ENCODE results near the gene MET. TPM values are rescaled to one million over a fixed set of nuclear protein-coding genes. Genes with fewer than 3 reads are reported as not detected.
"Not testable (repeated sequence)": the region's sequence is repeated elsewhere in the genome, so short reads cannot be mapped to it uniquely, and the experiment has no call there.

Gene MET
- total and polyA plus RNA-seq, 9 donors, result 8.4 to 19.6 (median 13.8) TPM

GRCh38 chr7:116812860-116813259, 140.9 kb downstream of the MET start:
- H3K27ac ChIP-seq (ENCODE audit: low read length), result no peak overlapping the region
- no CpG with 5 or more reads among the region's 2 CpGs for WGBS (ENCODE audit: insufficient coverage)
- no peak overlapping the region for H3K4me3 ChIP-seq (ENCODE audit: low read length)
- no peaks in the 10 kb centered on the region for H3K27me3 ChIP-seq (ENCODE audit: control insufficient read depth, insufficient read depth, low read length)
- no peaks in the 10 kb centered on the region for H3K36me3 ChIP-seq (ENCODE audit: control insufficient read depth, insufficient read depth, low read length)
- no peaks in the 10 kb centered on the region for H3K9me3 ChIP-seq (replicated peaks; ENCODE audit: control insufficient read depth, low read depth, low read length)
- H3K4me1 ChIP-seq (ENCODE audit: control insufficient read depth, insufficient read depth, low read length), result no peaks in the 10 kb centered on the region
- no peak for DNase-seq

- not testable (repeated sequence) for H3K4me3 ChIP-seq (ENCODE audit: low read length); H3K9me3 ChIP-seq (replicated peaks; ENCODE audit: control insufficient read depth, low read depth, low read length); H3K27ac ChIP-seq (ENCODE audit: low read length); H3K4me1 ChIP-seq (ENCODE audit: control insufficient read depth, insufficient read depth, low read length); H3K36me3 ChIP-seq (ENCODE audit: control insufficient read depth, insufficient read depth, low read length); H3K27me3 ChIP-seq (ENCODE audit: control insufficient read depth, insufficient read depth, low read length); DNase-seq
- WGBS (ENCODE audit: insufficient coverage), result no CpG with 5 or more reads among the region's 3 CpGs
These were observed 141.4 kb downstream of the MET start for GRCh38 chr7:116813371-116813770.

GRCh38 chr7:116815041-116815440, 143.0 kb downstream of the MET start:
- Histone ChIP-seq H3K27me3 (ENCODE audit: control insufficient read depth, insufficient read depth, low read length) (no peaks in the 10 kb centered on the region), H3K36me3 (ENCODE audit: control insufficient read depth, insufficient read depth, low read length) (no peaks in the 10 kb centered on the region), H3K4me1 (ENCODE audit: control insufficient read depth, insufficient read depth, low read length) (no peaks in the 10 kb centered on the region), H3K27ac (ENCODE audit: low read length) (no peak overlapping the region), H3K9me3 (replicated peaks; ENCODE audit: control insufficient read depth, low read depth, low read length) (no peaks in the 10 kb centered on the region), H3K4me3 (ENCODE audit: low read length) (no peak overlapping the region)
- DNase-seq, result no peak
- WGBS (ENCODE audit: insufficient coverage), result 83% methylated on average over 2 of the region's 3 CpGs

GRCh38 chr7:116820149-116820548, 148.2 kb downstream of the MET start:
- no peak overlapping the region for H3K27ac ChIP-seq (ENCODE audit: low read length)
- H3K36me3 ChIP-seq (ENCODE audit: control insufficient read depth, insufficient read depth, low read length), result no peaks in the 10 kb centered on the region
- no peaks in the 10 kb centered on the region for H3K9me3 ChIP-seq (replicated peaks; ENCODE audit: control insufficient read depth, low read depth, low read length)
- no peak for DNase-seq
- WGBS (ENCODE audit: insufficient coverage), result 100% methylated on average over 2 of the region's 3 CpGs
- H3K27me3 ChIP-seq (ENCODE audit: control insufficient read depth, insufficient read depth, low read length), result no peaks in the 10 kb centered on the region
- H3K4me3 ChIP-seq (ENCODE audit: low read length), result no peak overlapping the region
- H3K4me1 ChIP-seq (ENCODE audit: control insufficient read depth, insufficient read depth, low read length), result no peaks in the 10 kb centered on the region

- not testable (repeated sequence) for H3K4me1 ChIP-seq (ENCODE audit: control insufficient read depth, insufficient read depth, low read length); H3K4me3 ChIP-seq (ENCODE audit: low read length); H3K9me3 ChIP-seq (replicated peaks; ENCODE audit: control insufficient read depth, low read depth, low read length); H3K27ac ChIP-seq (ENCODE audit: low read length); H3K27me3 ChIP-seq (ENCODE audit: control insufficient read depth, insufficient read depth, low read length); DNase-seq; H3K36me3 ChIP-seq (ENCODE audit: control insufficient read depth, insufficient read depth, low read length)
- 100% methylated on average over 2 of the region's 4 CpGs for WGBS (ENCODE audit: insufficient coverage)
These were observed 149.7 kb downstream of the MET start for GRCh38 chr7:116821647-116822046.

GRCh38 chr7:116824449-116824848, 152.5 kb downstream of the MET start:
- no peak for DNase-seq
- Histone ChIP-seq H3K4me3 (ENCODE audit: low read length) (no peak overlapping the region), H3K9me3 (replicated peaks; ENCODE audit: control insufficient read depth, low read depth, low read length) (no peaks in the 10 kb centered on the region), H3K27me3 (ENCODE audit: control insufficient read depth, insufficient read depth, low read length) (no peaks in the 10 kb centered on the region), H3K4me1 (ENCODE audit: control insufficient read depth, insufficient read depth, low read length) (no peaks in the 10 kb centered on the region), H3K36me3 (ENCODE audit: control insufficient read depth, insufficient read depth, low read length) (no peaks in the 10 kb centered on the region), H3K27ac (ENCODE audit: low read length) (no peak overlapping the region)

GRCh38 chr7:116828281-116828680, 156.3 kb downstream of the MET start:
- no peak for DNase-seq
- H3K4me1 ChIP-seq (ENCODE audit: control insufficient read depth, insufficient read depth, low read length), result no peaks in the 10 kb centered on the region
- H3K27me3 ChIP-seq (ENCODE audit: control insufficient read depth, insufficient read depth, low read length), result no peaks in the 10 kb centered on the region
- no peaks in the 10 kb centered on the region for H3K36me3 ChIP-seq (ENCODE audit: control insufficient read depth, insufficient read depth, low read length)
- H3K9me3 ChIP-seq (replicated peaks; ENCODE audit: control insufficient read depth, low read depth, low read length), result no peaks in the 10 kb centered on the region
- no peak overlapping the region for H3K4me3 ChIP-seq (ENCODE audit: low read length)
- H3K27ac ChIP-seq (ENCODE audit: low read length), result no peak overlapping the region
- 100% methylated on average over 1 of the region's 4 CpGs for WGBS (ENCODE audit: insufficient coverage)

- H3K9me3 ChIP-seq (replicated peaks; ENCODE audit: control insufficient read depth, low read depth, low read length), result no peaks in the 10 kb centered on the region
These were observed 157.0 kb downstream of the MET start for GRCh38 chr7:116829041-116829440.

GRCh38 chr7:116829493-116829892, 157.5 kb downstream of the MET start:
- Histone ChIP-seq H3K36me3 (ENCODE audit: control insufficient read depth, insufficient read depth, low read length) (no peaks in the 10 kb centered on the region), H3K4me3 (ENCODE audit: low read length) (no peak overlapping the region), H3K4me1 (ENCODE audit: control insufficient read depth, insufficient read depth, low read length) (no peaks in the 10 kb centered on the region), H3K9me3 (replicated peaks; ENCODE audit: control insufficient read depth, low read depth, low read length) (no peaks in the 10 kb centered on the region), H3K27me3 (ENCODE audit: control insufficient read depth, insufficient read depth, low read length) (no peaks in the 10 kb centered on the region), H3K27ac (ENCODE audit: low read length) (no peak overlapping the region)
- DNase-seq, result no peak

More at GRCh38 chr7:116829041-116829440, 157.0 kb downstream of the MET start:
- no CpG with 5 or more reads among the region's 3 CpGs for WGBS (ENCODE audit: insufficient coverage)
- H3K27me3 ChIP-seq (ENCODE audit: control insufficient read depth, insufficient read depth, low read length), result no peaks in the 10 kb centered on the region
- H3K36me3 ChIP-seq (ENCODE audit: control insufficient read depth, insufficient read depth, low read length), result no peaks in the 10 kb centered on the region
- H3K4me3 ChIP-seq (ENCODE audit: low read length), result no peak overlapping the region
- DNase-seq, result no peak
- no peak overlapping the region for H3K27ac ChIP-seq (ENCODE audit: low read length)
- no peaks in the 10 kb centered on the region for H3K4me1 ChIP-seq (ENCODE audit: control insufficient read depth, insufficient read depth, low read length)

- no peaks in the 10 kb centered on the region for H3K9me3 ChIP-seq (replicated peaks; ENCODE audit: control insufficient read depth, low read depth, low read length)
- no peaks in the 10 kb centered on the region for H3K27me3 ChIP-seq (ENCODE audit: control insufficient read depth, insufficient read depth, low read length)
- DNase-seq, result no peak
- H3K4me3 ChIP-seq (ENCODE audit: low read length), result no peak overlapping the region
- no peak overlapping the region for H3K27ac ChIP-seq (ENCODE audit: low read length)
- H3K36me3 ChIP-seq (ENCODE audit: control insufficient read depth, insufficient read depth, low read length), result no peaks in the 10 kb centered on the region
- no peaks in the 10 kb centered on the region for H3K4me1 ChIP-seq (ENCODE audit: control insufficient read depth, insufficient read depth, low read length)
- WGBS (ENCODE audit: insufficient coverage), result no CpG with 5 or more reads among the region's 2 CpGs
These were observed 160.7 kb downstream of the MET start for GRCh38 chr7:116832692-116833091.

GRCh38 chr7:116834815-116835504, 163.0 kb downstream of the MET start:
- H3K36me3 ChIP-seq (ENCODE audit: control insufficient read depth, insufficient read depth, low read length), result no peaks in the 10 kb centered on the region
- H3K4me3 ChIP-seq (ENCODE audit: low read length), result no peak overlapping the region
- H3K27me3 ChIP-seq (ENCODE audit: control insufficient read depth, insufficient read depth, low read length), result no peaks in the 10 kb centered on the region
- WGBS (ENCODE audit: insufficient coverage), result 34% methylated on average over 3 of the region's 9 CpGs
- H3K9me3 ChIP-seq (replicated peaks; ENCODE audit: control insufficient read depth, low read depth, low read length), result no peaks in the 10 kb centered on the region
- H3K4me1 ChIP-seq (ENCODE audit: control insufficient read depth, insufficient read depth, low read length), result no peaks in the 10 kb centered on the region
- no peak overlapping the region for H3K27ac ChIP-seq (ENCODE audit: low read length)
- peak; percentile 11 for DNase-seq
